GM18517 (cell line): ENCODE measurements around the gene CMTM4.
"Not testable (repeated sequence)": the region's sequence is repeated elsewhere in the genome, so short reads cannot be mapped to it uniquely, and the experiment has no call there.

ENCODE experiments used
- ATAC-seq: cut with Tn5 transposase; IDR thresholded peaks from one replicate; pipeline ENCODE4 v1.9.1; 2021; ENCODE audit warnings: mild to moderate bottlenecking, moderate library complexity; ENCODE audit not compliant: unreplicated experiment

Gene CMTM4

GRCh38 chr16:66649167-66649566 is 47.4 kb downstream of the CMTM4 start:
- ATAC-seq, result no peak

- no peak for ATAC-seq
These were observed 48.7 kb downstream of the CMTM4 start for GRCh38 chr16:66647866-66648265.

DNA sequence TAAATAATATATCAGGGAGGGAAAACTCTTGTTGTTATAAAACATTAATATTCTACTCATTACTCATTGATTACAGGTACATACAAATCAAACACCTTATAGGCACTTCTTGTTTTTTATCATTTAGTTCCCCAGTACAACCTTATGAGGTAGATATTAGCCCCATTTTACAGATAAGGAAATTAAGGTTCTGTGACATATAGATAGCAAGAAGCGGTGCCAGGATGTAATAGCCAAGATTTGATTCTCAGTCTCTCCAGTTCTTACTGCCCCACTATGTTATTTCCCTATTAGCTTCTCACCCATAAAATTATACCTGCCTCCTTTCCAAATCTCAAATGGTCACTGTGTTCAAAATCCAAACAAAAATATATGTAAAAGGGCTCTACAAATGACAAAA is 55.2 kb downstream of the CMTM4 start:
- no peak for ATAC-seq

GRCh38 chr16:66640724-66641314 is 55.7 kb downstream of the CMTM4 start:
- no peak for ATAC-seq

DNA sequence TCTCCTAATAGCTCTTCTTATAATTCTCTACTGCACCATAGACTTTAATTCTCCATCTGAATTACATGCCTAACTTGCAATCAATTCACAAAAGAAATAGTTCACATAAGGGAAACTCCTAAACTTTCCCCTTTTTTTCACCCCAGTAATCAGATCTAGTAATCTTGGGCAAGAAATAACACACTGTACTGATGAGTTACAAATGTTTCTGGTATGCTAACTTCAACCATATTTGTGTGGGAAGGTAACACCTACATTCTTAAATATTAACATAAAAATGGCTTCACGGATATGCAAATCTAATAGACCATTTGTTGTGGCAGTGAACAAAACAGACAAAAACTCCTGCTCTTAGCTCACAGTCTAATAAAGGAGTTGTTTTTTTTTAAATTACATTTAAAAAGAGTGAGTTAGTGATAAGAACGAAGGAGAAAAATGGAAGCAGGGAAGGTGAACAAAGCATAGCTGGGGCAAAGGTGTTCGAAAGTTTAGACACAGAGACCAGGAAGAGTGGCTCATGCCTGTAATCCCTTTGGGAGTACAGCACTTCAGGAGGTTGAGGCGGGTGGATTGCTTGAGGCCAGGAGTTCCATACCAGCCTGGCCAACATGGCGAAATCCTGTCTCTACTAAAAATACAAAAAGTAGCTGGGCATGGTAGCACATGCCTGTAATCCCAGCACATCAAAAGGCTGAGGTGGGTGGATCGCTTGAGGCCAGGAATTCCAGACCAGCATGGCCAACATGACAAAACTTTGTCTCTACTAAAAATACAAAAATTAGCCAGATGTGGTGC is 57.3 kb downstream of the CMTM4 start:
- ATAC-seq, result no peak

- ATAC-seq, result no peak
These were observed 58.7 kb downstream of the CMTM4 start for GRCh38 chr16:66637806-66638205.

GRCh38 chr16:66636199-66636598 is 60.3 kb downstream of the CMTM4 start:
- ATAC-seq, result no peak

GRCh38 chr16:66635406-66635805 is 61.1 kb downstream of the CMTM4 start:
- ATAC-seq, result no peak

DNA sequence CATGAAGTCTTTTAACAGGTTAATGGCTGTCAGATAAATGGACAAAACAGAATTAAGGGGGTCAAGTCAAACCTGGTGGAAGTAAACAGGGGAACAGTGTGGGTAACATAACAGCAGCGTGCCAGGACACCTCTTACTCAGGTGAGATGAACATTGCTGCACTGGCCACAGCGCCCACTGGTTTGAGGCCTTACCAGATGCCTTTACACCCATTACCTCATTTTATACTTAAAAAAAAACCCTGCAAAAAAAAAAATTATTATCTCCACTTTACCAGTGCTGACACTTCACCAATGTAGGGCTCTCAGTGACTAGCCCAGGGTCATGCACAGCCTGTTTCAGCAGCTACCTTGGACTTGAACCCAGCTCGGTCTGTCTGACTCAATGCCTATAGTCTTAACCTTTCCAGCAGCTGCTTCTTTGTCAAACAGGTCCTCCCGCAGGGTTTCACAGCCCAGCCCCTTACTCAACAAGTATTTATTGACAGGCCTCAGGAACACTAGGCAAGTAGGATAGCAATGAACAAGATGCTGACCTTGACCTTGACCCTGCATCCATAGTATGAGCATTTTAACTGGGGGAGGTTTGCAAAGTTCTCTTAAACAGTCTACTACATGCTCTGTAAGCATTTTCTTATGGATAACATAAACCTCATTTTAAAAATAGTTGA is 61.9 kb downstream of the CMTM4 start:
- no peak for ATAC-seq

- not testable (repeated sequence) for ATAC-seq
These were observed 65.0 kb downstream of the CMTM4 start for GRCh38 chr16:66631558-66631957.

GRCh38 chr16:66630561-66631260 is 65.8 kb downstream of the CMTM4 start:
- ATAC-seq, result not testable (repeated sequence)

DNA sequence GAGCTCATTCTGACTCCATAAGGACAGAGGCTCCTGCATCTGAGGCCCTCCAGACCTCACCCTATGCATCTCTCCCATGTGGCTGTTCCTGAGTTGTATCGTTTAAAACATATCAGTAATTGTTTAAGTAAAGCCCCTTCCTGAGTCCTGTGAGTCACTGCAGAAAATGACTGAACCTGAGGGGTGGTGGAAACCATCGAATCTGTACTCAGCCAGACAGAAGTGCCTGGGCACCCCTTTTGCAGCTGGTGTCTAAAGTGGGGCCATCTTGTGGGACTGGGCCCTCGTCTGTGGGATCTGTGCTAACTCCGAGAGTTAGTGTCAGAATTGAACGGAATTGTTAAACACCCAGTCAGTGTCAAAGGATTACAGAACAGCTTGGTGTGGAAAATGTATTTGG is 66.7 kb downstream of the CMTM4 start:
- ATAC-seq, result no peak

GRCh38 chr16:66627611-66628378 is 68.7 kb downstream of the CMTM4 start:
- ATAC-seq, result not testable (repeated sequence)

DNA sequence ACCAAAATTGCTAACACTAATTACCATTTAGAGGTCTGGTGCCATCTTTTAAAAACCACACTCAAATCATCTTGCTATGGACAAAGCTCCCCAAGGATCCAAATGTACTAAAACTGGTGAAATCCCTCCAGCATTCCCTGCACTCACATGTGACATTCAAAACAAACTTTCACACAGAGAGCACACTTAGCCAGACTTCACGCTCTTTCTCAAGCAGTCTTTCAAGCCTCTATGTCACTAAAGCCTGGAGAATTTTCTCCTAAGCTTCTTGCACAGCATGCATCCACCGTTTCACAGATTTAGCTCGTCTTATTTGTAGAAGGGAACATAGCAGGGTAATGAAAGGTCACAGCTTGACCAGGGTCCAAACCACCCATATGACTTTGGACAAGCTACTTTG is 72.8 kb downstream of the CMTM4 start:
- no peak for ATAC-seq

DNA sequence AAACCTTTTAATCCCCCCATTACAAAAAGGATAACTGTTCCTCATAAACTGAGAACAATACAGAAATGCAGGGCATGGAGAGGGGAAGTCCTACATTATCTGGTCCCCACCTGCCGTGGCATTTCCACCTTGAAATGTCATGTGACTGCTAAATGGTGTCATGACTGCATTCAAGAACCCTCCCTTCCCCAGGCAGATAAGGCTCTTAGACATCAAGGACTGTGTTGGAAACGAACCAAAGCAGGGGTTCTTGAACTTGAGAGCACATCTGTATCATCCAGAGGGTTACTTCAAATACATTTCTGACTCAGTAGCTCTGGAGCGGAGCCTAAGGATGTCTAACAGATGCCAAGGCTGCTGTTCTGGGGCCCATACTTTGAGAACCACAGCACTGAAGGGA is 73.7 kb downstream of the CMTM4 start:
- ATAC-seq, result no peak

DNA sequence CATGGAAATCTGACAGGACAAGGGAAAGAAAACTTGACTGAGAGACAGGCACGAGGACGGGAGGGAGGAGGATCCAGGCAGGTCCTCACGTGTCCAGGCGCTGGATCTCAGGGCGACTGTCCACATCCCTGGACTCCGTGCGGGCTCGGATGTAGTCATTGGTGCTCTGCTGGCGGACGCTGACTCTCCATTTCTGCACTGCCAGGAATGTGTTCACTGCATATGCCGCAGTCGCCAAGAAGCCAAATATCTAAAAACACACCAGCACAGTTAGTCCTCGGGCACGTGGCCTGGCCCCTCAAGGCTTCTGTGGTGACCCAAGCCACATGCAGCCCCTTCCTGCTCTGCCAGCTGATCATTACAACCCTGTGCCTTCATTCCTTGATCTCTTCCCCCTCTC is 74.6 kb downstream of the CMTM4 start:
- ATAC-seq, result no peak

GRCh38 chr16:66620429-66620795 is 76.1 kb downstream of the CMTM4 start:
- no peak for ATAC-seq

DNA sequence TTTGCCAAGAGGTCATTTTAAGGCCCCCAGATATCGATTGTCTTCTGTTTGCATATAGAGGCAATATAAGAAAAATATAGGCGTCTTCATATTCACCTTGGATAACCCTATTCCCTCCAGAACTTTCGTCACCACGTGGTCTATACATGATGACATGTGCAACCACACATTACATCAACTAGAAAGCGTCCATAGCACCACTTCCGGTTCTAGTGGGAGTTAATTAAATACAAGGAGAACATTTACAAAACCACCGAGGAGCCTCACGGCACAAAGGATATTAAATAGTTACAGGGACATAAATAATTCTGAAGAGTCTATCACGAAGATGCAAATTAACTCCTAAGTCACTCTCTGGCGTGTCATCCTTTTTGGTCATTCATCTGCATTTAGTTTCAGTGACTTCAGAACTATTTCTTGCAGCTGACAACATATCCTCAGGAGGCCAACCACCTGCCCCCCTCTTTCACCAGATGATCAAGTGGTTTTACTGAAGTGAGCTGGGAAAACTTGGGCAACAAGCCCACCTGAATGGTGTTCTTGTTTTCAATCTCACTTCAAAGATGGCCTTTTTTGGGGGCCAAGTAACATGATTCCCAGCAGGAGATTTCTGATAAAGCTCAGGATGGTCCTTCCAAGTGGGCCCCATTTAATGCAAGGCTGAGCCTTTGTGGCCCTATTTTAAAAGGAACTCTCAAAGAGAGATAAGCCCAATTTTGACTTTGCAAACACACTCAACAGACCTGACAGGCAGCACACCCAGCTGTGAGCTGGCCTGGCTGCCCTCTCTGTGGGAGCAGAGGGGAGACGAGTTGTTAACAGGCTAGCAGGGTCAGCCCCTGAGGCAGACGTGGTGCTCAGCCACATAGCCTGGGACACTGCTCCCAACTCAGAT is 76.8 kb downstream of the CMTM4 start:
- ATAC-seq, result no peak

DNA sequence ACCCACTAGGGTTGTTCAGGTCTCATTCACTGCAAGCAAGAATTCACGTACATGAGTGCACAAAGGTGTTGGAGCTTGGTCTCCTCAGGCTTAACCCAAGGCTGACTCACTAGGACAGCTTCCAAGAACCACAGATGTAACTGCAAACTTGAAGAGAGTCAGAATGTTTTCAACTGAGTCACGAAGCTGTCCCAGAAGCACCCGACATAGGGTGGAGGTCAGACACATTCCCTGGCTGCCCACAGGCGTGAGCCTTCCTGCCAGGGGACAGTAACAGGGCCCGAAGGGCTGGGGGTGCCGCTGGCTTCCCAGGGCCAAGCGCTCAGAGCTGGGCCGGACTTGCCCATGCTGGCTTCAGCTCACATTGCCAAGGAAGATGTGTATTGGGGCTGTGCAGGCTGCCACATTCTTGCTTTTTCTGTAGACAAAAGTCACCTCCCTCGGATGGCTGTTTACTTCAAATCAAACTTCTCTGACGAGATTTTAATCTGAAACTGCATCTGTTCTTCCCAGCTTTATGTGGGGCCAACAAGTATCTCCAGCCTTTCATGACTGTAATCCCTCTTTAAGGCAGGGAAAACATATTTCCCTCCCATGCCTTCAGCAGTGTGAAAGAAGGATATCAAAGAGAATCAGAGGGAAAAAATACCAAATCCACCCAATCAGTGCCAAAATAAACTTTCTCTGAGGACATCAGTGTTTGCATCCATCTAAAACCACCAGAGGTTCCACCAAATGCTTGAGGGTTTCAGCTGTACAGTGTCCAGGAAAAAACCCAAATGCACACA is 77.8 kb downstream of the CMTM4 start:
- no peak for ATAC-seq
